NAMALWA (cell line): ENCODE data around the gene XRCC5.
A peak's percentile ranks its signal among the peaks of the same experiment; 100 is the strongest.
"Not testable (repeated sequence)": the region's sequence is repeated elsewhere in the genome, so short reads cannot be mapped to it uniquely, and the experiment has no call there.

Experiments used
- DNase-seq: peaks from one replicate; pipeline ENCODE4 v3.0.0-alpha.2; 2015; ENCODE audit warnings: low spot score

The XRCC5 gene

GRCh38 chr2:216202626-216203250, 93.6 kb downstream of the XRCC5 start:
- DNase-seq, result no peak

- no peak for DNase-seq
Observed at GRCh38 chr2:216205486-216205885, 96.3 kb downstream of the XRCC5 start.

DNA sequence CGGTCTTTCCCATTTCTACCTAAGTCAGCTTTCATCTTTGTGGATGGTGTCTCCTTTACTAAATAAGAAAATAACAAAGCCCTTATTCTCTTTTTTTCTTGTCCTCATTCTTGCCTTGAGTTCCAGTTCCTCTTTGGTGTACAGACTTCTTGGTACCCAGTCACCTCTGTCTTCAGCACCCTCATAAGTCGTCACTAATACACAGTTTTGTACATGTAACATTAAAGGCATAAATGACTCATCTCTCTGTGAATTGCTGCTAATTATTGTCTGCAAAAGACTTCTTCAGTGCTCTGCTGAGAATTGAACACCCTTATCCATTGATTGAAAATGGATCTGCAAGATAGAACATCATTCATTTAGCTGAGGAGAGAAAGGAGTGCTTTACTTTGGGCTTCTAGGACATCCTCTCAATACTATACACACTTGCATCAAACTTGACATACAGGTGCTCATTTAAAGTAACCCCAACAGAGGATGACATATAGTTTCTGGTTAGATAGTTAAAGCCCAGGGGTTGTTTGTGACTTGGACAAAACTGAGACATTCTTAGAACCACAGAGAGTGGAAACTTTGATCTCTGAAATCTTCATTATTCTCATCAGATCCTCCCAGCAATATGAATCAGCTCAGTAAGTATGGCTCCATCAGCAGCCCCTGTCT, 97.0 kb downstream of the XRCC5 start:
- DNase-seq, result no peak

- DNase-seq, result no peak
Observed at GRCh38 chr2:216206821-216207220, 97.7 kb downstream of the XRCC5 start.

DNA sequence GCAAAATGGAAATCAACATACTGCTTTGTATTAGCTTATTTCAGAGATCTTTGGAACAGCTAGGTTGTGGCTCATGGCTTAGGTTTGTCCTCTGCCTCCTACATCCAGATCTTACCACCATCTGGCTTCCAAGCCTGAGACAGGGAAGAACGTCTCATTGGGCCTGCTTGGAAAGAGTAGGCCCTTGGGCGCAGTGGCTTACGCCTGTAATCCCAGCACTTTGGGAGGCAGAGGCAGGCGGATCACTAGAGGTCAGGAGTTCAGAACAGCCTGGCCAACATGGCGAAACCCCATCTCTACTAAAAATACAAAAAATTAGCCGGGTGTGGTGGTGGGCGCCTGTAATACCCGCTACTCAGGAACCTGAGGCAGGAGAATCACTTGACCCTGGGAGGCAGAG, 99.5 kb downstream of the XRCC5 start:
- not testable (repeated sequence) for DNase-seq

GRCh38 chr2:216210701-216211540, 101.8 kb downstream of the XRCC5 start:
- no peak for DNase-seq

DNA sequence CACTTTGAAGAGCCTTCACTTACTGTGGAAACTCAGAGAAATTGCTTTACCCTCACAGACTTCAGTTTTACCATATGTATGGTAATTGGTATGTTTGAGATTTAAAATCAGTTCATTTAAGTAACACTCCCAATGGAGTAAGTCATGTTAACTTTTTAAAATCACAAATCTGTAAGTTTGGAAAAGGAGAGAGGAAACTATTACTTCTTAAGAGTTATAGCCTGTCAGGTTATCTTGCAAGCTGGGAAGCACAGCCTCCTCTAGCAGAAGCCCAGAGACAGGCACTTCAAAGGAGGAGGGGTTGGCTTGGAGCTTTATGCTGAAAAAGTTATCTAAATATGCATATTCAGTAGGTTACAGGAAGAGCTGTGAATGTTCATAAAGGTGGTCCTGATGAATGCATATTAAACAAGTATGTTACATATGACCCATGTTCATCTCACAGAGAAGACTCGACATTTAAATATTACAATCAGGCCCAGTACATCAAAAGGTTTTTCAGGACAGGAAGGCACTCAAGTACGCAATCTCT, 102.5 kb downstream of the XRCC5 start:
- DNase-seq, result no peak

DNA sequence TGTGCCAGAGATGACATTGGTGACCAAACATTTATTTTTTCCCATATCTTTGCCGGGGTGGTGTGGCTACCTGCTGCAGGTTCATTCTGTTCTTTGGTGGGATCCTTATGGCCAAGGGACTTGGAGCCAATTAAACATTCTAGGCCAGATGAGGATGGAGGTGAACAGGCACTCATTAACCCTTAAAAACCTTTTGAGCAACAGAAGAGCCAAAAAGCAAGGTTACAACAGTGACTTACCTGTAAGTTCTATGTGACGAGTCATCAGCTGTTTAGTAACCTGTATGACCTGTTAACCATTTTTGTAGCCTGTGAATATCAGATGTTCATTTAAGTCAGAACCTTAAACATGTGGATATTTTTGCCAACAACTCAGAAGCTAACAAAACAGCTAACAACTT, 105.6 kb downstream of the XRCC5 start:
- no peak for DNase-seq

DNA sequence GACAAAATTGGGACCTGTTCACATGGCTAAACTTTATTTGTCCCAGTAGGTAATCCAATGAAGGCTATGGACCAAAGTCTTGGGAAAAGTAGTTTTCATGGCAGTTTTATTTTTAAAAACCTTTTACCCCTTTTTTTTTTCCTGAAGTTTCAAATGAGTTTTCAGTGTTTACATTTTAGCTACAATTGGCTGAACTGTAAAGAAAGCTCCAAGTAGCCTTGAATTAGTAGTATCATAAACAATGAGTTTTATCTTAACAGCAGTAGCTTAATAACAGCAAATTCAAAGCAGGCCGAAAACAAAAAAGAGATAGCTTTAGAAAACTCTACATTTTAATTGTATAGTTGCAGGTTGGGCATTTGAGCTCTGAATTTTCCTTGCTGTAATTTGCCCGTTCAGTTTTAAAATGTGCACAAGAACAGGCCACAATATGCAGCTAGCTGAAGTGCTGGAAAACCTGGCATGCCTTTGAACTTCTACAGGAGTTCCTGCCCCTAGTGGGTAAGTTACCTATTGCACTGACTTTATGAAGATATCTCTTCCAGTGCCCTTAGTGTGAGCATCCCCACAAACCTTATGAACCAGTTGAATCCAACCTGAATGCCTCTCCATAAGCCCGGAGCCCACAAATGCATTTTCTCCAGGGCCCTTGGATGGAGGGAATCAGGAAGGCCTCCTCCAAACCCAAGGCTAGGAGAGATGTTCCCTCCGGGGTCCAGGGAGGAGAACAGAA, 106.7 kb downstream of the XRCC5 start:
- DNase-seq, result peak; percentile 55

DNA sequence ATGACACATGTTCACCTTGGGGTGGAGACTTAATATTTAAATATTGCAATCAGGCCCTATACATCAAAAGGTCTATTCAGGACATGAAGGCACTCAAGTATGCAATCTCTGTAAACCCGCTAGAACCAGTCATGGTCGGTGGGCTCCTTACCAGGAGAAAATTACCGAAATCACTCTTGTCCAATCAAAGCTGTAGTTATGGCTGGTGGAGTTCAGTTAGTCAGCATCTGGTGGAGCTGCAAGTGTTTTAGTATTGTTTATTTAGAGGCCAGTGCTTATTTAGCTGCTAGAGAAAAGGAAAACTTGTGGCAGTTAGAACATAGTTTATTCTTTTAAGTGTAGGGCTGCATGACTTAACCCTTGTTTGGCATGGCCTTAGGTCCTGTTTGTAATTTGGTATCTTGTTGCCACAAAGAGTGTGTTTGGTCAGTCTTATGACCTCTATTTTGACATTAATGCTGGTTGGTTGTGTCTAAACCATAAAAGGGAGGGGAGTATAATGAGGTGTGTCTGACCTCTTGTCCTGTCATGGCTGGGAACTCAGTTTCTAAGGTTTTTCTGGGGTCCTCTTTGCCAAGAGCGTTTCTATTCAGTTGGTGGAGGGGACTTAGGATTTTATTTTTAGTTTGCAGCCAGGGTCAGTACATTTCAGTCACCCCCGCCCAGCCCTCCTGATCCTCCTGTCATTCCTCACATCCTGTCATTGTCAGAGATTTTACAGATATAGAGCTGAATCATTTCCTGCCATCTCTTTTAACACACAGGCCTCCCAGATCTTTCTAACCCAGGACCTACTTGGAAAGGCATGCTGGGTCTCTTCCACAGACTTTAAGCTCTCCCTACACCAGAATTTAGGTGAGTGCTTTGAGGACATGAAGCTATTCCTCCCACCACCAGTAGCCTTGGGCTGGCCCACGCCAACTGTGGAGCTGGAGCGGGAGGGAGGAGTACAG, 108.1 kb downstream of the XRCC5 start:
- DNase-seq, result peak; percentile 20

- DNase-seq, result no peak
Observed at GRCh38 chr2:216217904-216218260, 108.7 kb downstream of the XRCC5 start.

- no peak for DNase-seq
Observed at GRCh38 chr2:216219861-216220260, 110.7 kb downstream of the XRCC5 start.

DNA sequence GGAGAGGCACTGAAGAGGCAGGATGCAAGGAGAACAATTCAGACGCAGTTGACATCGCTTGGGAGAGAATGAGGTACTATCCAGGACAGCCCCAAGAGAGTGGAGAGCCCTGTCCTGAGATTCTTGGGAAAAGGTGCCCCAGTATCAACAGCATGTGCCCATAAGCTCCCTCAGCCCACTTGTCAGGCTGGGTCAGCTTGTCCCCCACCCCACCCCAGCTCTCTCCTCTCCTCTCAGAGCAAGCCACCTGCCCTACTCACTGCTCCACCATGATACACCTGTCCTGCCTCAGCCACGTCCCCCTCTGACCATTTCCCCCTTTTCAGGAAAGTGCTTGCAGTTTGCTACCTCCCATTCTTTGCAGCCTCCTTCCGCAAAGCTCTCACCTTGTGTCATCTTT, 111.8 kb downstream of the XRCC5 start:
- DNase-seq, result no peak

GRCh38 chr2:216221811-216222210, 112.7 kb downstream of the XRCC5 start:
- DNase-seq, result no peak

DNA sequence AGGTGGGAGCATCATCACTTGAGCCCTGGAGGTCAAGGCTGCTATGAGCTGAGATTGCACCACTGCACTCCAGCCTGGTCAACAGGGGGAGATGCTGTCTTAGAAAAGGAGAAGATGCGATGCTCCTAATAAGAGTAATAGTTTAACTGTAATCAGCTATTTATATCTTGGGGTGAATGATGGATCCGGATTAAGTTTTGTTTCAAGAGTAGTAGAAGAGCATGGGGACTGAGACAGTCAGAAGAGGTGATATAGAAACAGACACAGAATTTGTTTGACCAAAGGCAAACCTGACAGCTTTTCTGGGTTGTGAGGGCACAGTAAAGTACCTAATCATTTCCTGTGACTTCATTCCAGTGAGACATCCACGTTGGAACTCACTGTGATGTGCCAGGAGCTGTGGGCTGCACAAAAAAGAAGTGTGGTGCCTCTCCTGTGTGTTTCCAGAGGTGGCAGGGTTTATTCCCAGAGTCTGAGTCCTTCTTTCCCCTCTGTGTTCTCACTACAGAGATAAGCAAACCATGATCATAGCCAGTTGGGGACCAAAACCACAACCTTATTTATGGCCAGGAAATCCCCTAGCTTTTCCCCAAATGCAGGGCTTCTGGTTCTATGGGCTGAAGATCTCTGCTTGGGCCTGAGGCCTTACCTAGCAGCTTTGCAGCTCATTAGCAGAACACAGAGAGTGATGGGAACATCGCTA, 113.7 kb downstream of the XRCC5 start:
- DNase-seq, result peak; percentile 49

DNA sequence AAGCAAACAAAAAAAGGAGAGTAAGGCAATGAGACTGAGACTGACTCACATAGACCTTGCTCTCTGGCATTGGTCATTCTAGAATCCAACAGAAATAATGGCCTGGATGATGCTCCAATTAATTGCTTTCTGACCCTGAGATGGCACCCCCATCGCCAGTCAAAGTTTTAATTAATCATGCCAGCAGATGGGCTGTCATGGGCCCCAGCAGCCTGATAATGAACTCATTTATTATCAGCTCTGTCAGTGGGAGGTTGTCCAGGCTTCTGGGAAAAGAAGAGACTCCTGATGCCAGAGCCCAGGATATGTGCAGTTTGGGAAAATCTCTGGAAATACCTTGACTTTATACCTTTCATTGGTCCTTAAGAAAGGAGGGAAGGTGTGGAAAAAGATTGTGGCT, 115.2 kb downstream of the XRCC5 start:
- DNase-seq, result no peak

DNA sequence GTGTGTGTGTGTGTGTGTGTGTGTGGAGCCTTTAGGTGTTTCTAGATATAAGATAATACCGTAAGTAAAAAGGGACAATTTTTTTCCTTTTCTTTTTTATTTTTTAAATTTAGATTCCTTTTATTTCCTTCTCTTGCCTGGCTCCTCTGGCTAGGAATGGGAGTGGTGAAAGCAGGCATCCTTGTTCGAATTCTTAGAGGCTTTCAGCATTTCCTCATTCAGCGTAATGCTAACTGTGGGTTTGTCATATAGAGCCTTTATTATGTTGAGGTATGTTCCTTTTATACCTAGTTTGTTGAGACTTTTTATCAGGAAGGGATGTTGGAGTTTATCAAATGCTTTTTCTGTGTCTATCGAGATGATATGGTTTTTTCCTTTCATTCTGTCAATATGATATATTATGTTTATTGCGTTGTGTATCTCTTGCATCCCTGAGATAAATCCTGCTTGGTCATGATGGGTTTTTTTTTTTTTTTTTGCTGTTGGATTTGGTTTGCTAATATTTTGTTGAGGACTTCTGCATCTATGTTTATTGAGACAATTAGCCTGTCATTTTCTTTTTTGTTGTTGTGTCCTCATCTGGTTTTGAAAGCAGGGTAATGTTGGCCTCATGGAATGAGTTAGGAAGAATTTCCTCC, 120.2 kb downstream of the XRCC5 start:
- DNase-seq, result no peak

DNA sequence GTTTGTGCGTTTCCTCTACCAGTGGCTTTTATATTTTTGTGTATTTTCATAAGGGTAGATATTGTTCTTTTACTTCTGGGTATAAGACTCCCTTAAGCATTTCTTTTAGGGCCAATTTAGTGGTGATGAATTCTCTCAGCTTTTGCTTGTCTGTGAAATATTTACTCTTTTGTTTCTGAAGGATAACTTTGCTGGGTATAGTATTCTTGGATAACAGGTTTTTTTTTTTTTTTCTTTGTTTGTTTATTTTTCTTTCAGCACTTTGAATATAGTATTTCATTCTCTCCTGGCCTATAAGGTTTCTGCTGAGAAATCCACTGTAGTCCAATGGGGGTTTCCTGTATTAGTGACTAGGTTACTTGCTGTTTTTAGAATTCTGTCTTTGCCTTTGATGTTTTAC, 122.7 kb downstream of the XRCC5 start:
- no peak for DNase-seq

DNA sequence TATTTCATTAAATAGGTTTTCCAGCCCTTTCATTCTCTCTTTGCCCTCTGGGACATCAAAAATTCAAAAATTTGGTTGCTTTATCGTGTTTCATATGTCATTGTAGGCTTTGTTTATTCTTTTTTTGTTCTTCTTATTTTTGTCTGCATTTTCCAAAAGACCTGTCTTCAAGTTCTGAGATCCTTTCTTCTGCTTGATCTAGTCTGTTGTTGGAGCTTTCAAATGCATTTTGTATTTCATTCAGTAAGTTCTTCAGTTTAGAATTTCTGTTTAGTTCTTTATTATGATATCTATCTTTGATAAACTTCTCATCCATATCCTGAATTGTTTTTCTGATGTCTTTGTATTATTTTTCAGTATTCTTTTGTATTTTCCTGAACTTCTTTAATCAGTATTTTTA, 123.6 kb downstream of the XRCC5 start:
- DNase-seq, result no peak
